ENCODE measurements around the gene INO80E.

The INO80E gene

GRCh38 chr16:29989111-29989858 lies 6.8 kb upstream of the INO80E start:
- DNase-seq (ENCODE audit: low read depth): no peak
- TF ChIP-seq, protein P1, sequence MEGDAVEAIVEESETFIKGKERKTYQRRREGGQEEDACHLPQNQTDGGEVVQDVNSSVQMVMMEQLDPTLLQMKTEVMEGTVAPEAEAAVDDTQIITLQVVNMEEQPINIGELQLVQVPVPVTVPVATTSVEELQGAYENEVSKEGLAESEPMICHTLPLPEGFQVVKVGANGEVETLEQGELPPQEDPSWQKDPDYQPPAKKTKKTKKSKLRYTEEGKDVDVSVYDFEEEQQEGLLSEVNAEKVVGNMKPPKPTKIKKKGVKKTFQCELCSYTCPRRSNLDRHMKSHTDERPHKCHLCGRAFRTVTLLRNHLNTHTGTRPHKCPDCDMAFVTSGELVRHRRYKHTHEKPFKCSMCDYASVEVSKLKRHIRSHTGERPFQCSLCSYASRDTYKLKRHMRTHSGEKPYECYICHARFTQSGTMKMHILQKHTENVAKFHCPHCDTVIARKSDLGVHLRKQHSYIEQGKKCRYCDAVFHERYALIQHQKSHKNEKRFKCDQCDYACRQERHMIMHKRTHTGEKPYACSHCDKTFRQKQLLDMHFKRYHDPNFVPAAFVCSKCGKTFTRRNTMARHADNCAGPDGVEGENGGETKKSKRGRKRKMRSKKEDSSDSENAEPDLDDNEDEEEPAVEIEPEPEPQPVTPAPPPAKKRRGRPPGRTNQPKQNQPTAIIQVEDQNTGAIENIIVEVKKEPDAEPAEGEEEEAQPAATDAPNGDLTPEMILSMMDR (IDR thresholded peaks at IDR 0.05; ENCODE audit: insufficient read depth, low read depth, low read length, missing control alignments): no peak
- no peak overlapping the region for H3K4me3 ChIP-seq (ENCODE audit: low read depth, low read length)

DNA sequence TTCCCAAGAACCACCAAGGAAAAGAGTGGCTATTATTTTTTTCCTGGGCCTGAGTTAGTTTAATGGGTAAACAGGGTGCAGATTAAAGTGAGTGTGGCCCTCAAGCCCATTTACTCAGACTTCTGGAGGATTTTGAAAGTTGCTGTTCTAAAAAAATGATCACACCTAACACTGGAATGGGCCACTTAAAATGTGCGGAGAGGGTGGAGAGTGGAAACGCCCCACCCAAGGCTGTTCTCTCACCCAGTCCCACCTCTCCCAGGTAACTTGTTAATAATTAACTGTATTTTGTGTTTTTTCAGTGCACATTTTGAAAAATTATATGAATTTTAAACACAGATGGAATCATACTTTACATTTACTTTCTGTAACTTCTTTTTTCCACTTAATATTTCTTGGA lies 6.0 kb upstream of the INO80E start:
- TF ChIP-seq, protein P1 (IDR thresholded peaks at IDR 0.05; ENCODE audit: insufficient read depth, low read depth, low read length, missing control alignments): no peak

DNA sequence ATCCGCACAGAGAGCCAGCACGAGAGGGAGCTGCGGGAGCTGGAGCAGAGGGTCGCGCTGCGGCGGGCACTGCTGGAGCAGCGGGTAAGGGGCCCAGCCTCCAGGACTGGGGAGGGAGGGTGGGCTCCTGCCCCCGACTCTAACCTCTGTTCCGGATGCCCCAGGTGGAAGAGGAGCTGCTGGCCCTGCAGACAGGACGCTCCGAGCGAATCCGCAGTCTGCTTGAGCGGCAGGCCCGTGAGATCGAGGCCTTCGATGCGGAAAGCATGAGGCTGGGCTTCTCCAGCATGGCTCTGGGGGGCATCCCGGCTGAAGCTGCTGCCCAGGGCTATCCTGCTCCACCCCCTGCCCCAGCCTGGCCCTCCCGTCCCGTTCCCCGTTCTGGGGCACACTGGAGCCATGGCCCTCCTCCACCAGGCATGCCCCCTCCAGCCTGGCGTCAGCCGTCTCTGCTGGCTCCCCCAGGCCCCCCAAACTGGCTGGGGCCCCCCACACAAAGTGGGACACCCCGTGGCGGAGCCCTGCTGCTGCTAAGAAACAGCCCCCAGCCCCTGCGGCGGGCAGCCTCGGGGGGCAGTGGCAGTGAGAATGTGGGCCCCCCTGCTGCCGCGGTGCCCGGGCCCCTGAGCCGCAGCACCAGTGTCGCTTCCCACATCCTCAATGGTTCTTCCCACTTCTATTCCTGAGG lies 5.0 kb upstream of the INO80E start:
- no peak overlapping the region for H3K4me3 ChIP-seq (ENCODE audit: low read depth, low read length)
- DNase-seq (ENCODE audit: low read depth): no peak
- TF ChIP-seq, protein P1 (IDR thresholded peaks at IDR 0.05; ENCODE audit: insufficient read depth, low read depth, low read length, missing control alignments): no peak

More for the DNA sequence above, 6.0 kb upstream of the INO80E start:
- H3K4me3 ChIP-seq (ENCODE audit: low read depth, low read length): no peak overlapping the region
- DNase-seq (ENCODE audit: low read depth): no peak

DNA sequence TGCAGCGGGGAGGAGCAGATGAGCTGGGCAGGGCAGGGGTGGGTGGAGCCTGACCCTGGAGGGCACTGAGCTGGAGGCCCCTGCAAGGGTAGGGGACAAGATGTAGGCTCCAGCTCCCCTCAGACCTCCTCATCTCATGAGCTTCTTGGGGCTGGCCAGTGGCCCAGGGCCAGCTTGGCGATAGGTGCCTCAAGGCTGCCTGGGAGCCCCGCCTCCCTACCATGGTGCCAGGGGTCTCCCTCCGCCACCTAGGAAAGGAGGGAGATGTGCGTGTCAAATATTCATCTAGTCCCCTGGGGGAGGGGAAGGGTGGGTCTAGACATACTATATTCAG lies 4.5 kb upstream of the INO80E start:
- TF ChIP-seq, protein P1 (IDR thresholded peaks at IDR 0.05; ENCODE audit: insufficient read depth, low read depth, low read length, missing control alignments): no peak
- no peak for DNase-seq (ENCODE audit: low read depth)

GRCh38 chr16:29992344-29992967 lies 3.6 kb upstream of the INO80E start:
- H3K4me3 ChIP-seq (ENCODE audit: low read depth, low read length): no peak overlapping the region
- DNase-seq (ENCODE audit: low read depth): no peak
- TF ChIP-seq, protein P1 (IDR thresholded peaks at IDR 0.05; ENCODE audit: insufficient read depth, low read depth, low read length, missing control alignments): no peak

More for the DNA sequence above, 4.5 kb upstream of the INO80E start:
- no peak overlapping the region for H3K4me3 ChIP-seq (ENCODE audit: low read depth, low read length)

DNA sequence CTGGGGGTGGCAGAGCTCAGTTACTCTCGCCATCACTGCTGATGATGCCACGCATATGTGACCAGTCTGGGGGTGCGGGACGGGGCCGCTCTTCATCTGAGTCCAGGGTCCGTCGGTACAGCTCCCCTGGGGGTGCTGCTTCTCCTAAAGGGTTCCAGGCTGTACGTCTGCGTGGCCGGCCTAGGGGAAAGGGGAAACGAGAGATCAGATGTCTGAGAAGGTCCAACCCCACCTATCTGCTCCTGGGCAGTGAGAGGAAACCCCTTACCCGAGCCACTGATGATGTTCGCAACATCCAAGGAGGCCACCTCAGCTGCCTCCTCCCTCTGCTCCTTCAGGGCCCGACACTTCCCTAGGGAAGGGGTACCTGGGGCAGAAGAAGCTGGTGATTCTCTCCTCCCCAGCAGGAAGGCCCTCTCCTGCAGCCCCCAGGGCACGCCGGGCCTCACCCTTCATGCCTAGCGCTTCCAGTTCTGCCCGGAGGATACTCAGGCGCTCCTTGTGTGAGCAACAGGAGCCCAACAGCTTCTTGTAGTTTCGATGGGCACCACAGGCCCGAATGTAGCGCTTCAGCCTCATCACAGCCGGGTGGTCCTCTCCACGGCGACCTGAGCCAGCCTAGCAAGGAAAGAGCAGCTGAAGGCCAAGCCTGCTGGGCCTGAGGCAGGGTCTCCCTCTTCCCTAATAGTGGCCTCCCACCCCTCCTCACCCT lies 2.7 kb upstream of the INO80E start:
- TF ChIP-seq, protein P1 (IDR thresholded peaks at IDR 0.05; ENCODE audit: insufficient read depth, low read depth, low read length, missing control alignments): no peak
- no peak for DNase-seq (ENCODE audit: low read depth)
- no peak overlapping the region for H3K4me3 ChIP-seq (ENCODE audit: low read depth, low read length)

All from GM12865 (cell line).